Chondrocyte (in vitro differentiated cells): Measurements from ENCODE around the gene WIZ. TPM values are rescaled to one million over a fixed set of nuclear protein-coding genes. Genes with fewer than 3 reads are reported as not detected.
"Not testable (repeated sequence)": the region's sequence is repeated elsewhere in the genome, so short reads cannot be mapped to it uniquely, and the experiment has no call there.

Experiments
- DNase-seq: peaks from one replicate; pipeline ENCODE4 v3.0.0; 2021; ENCODE audit warnings: mixed read lengths, low spot score
- H3K27ac Mint-ChIP-seq: one replicate; pipeline ENCODE4 v1.8.0; 2021; ENCODE audit warnings: mild to moderate bottlenecking, moderate library complexity, mixed read lengths; ENCODE audit not compliant: unreplicated experiment
- H3K27me3 Mint-ChIP-seq: 2 replicates; pipeline ENCODE4 v1.8.0; 2021; ENCODE audit warnings: low read depth, mixed read lengths
- H3K36me3 Mint-ChIP-seq: 2 replicates; pipeline ENCODE4 v1.8.0; 2021; ENCODE audit warnings: low read depth, mixed read lengths
- H3K4me1 Mint-ChIP-seq: 2 replicates; pipeline ENCODE4 v1.8.0; 2021; ENCODE audit warnings: low read depth, mild to moderate bottlenecking, mixed read lengths
- H3K4me3 Mint-ChIP-seq: one replicate; pipeline ENCODE4 v1.8.0; 2021; ENCODE audit warnings: mild to moderate bottlenecking, moderate library complexity, mixed read lengths; ENCODE audit not compliant: unreplicated experiment
- H3K9me3 Mint-ChIP-seq: 2 replicates; pipeline ENCODE4 v1.8.0; 2021; ENCODE audit warnings: low read depth, mixed read lengths
- total RNA-seq: library from RNA; stranded (reverse); gene quantifications from 3 replicates; pipeline ENCODE4 v1.2.1, GENCODE V29; 2021
- TF ChIP-seq, protein P1 (sequence below): fragments of 200-600 bp; sonication (generic); IDR thresholded peaks from 2 replicates; pipeline ENCODE4 v1.5.0; 2021; ENCODE audit warnings: antibody characterized with exemption, mild to moderate bottlenecking, moderate library complexity

WIZ gene
- total RNA-seq, 1 donor from 2014 or later = 52.4 TPM

DNA sequence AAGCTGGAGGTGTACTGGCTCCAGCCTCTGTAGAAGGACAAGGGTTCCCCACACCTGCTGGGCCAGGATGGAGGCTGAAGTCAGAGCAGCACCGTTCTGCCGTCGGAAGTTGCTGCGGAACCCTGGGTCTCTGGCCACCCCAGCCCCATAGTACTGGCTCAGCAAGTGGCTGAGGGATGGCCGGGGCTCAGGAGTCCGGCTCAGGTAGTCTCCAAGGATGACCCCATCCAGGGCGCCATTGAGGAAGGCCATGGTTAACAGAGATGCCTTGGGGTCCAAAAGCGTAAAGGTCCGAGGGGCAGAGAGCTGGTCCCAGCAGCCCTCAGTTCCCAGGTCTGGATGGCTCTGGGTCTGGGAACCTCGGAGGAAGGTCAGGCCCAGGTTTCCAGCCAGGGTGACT, 25.9 kb upstream of the WIZ start:
- H3K9me3 Mint-ChIP-seq = peaks cover 5% of the 10 kb centered on the region
- no peaks in the 10 kb centered on the region for H3K4me1 Mint-ChIP-seq
- peaks cover 3% of the 10 kb centered on the region for H3K27me3 Mint-ChIP-seq
- no peak overlapping the region for H3K27ac Mint-ChIP-seq
- no peak overlapping the region for H3K4me3 Mint-ChIP-seq
- TF ChIP-seq, protein P1, sequence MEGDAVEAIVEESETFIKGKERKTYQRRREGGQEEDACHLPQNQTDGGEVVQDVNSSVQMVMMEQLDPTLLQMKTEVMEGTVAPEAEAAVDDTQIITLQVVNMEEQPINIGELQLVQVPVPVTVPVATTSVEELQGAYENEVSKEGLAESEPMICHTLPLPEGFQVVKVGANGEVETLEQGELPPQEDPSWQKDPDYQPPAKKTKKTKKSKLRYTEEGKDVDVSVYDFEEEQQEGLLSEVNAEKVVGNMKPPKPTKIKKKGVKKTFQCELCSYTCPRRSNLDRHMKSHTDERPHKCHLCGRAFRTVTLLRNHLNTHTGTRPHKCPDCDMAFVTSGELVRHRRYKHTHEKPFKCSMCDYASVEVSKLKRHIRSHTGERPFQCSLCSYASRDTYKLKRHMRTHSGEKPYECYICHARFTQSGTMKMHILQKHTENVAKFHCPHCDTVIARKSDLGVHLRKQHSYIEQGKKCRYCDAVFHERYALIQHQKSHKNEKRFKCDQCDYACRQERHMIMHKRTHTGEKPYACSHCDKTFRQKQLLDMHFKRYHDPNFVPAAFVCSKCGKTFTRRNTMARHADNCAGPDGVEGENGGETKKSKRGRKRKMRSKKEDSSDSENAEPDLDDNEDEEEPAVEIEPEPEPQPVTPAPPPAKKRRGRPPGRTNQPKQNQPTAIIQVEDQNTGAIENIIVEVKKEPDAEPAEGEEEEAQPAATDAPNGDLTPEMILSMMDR = no peak
- no peaks in the 10 kb centered on the region for H3K36me3 Mint-ChIP-seq
- DNase-seq = peak; percentile 67

- TF ChIP-seq, protein P1 = no peak
- Mint-ChIP-seq H3K4me3 (no peak overlapping the region), H3K36me3 (no peaks in the 10 kb centered on the region), H3K9me3 (peaks cover 5% of the 10 kb centered on the region), H3K4me1 (no peaks in the 10 kb centered on the region), H3K27ac (no peak overlapping the region), H3K27me3 (peaks cover 3% of the 10 kb centered on the region)
- DNase-seq = no peak
These were observed 25.4 kb upstream of the WIZ start for GRCh38 chr19:15475169-15475568.

DNA sequence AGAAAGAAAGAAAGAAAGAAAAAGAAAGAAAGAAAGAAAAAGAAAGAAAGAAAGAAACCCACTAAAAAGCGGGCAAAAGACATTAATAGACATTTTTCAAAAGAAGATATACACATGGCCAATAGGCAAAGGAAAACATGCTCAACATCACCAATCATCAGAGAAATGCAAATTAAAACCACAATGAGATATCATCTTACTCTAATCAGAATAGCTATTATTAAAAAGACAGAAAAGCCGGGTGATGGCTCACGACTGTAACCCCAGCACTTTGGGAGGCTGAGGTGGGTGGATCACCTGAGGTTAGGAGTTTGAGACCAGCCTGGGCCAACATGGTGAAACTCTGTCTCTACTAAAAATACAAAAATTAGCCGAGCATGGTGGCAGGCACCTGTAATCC, 24.1 kb upstream of the WIZ start:
- not testable (repeated sequence) for H3K36me3 Mint-ChIP-seq, H3K27ac Mint-ChIP-seq, H3K9me3 Mint-ChIP-seq, H3K4me1 Mint-ChIP-seq, H3K4me3 Mint-ChIP-seq, DNase-seq
- H3K27me3 Mint-ChIP-seq = peaks cover 11% of the 10 kb centered on the region

DNA sequence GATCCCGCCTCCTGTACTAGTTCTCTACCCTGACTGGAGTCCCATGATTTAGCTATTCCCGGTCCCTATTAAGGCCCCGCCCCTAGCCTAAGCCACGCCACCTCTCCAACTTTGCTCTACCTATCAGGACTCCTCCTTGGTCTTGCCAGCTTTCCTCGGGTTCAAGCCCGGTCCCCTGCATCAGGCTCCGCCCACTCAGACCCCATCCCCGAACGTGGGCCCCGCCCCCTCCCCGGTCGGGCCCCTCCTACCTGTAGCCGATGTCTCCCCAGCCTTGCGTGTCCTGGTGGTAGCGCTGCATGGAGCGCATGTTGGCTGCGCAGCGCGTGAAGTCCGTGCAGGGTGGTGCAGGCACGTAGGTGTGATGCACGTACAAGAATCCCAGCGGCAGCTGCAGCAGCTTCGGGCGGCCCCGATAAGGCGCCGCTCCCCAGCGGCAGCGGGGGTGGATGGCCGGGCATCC, 21.9 kb upstream of the WIZ start:
- Mint-ChIP-seq H3K36me3 (no peaks in the 10 kb centered on the region), H3K4me3 (no peak overlapping the region), H3K27me3 (peaks cover 20% of the 10 kb centered on the region), H3K4me1 (peaks cover 9% of the 10 kb centered on the region), H3K27ac (no peak overlapping the region), H3K9me3 (peaks cover 5% of the 10 kb centered on the region)
- peak; percentile 85 for DNase-seq
- TF ChIP-seq, protein P1 = no peak

GRCh38 chr19:15469513-15470297, 19.9 kb upstream of the WIZ start:
- no peak overlapping the region for H3K27ac Mint-ChIP-seq
- no peaks in the 10 kb centered on the region for H3K36me3 Mint-ChIP-seq
- H3K4me1 Mint-ChIP-seq = peaks cover 9% of the 10 kb centered on the region
- H3K27me3 Mint-ChIP-seq = peaks cover 23% of the 10 kb centered on the region
- peak; percentile 70 for DNase-seq
- peak overlapping the region; percentile 16 for H3K4me3 Mint-ChIP-seq
- TF ChIP-seq, protein P1 = no peak
- H3K9me3 Mint-ChIP-seq = peaks cover 5% of the 10 kb centered on the region
